ENCODE data around the gene PHEX.

DNA sequence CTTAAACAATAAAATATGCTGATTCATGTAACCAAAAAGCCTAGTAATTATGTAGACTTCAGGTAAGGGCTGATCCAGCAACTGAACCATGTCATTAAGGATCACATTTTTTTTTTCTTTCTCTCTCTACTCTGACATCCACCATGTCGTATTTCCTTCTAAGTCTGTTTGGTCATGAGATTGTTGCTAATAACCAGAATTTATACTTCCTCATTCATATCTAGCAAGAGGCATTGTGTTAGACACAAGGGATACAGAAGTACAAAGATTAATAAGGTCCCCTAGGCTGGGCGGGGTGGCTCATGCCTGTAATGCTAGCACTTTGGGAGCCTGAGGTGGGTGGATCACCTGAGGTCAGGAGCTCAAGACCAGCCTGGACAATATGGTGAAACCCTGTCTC lies 24.1 kb downstream of the PHEX start:
- no peak for TF ChIP-seq TAF1 (IDR thresholded peaks at IDR 0.05; ENCODE audit: borderline replicate concordance, insufficient read depth, low read length)
- TF ChIP-seq, protein P1, sequence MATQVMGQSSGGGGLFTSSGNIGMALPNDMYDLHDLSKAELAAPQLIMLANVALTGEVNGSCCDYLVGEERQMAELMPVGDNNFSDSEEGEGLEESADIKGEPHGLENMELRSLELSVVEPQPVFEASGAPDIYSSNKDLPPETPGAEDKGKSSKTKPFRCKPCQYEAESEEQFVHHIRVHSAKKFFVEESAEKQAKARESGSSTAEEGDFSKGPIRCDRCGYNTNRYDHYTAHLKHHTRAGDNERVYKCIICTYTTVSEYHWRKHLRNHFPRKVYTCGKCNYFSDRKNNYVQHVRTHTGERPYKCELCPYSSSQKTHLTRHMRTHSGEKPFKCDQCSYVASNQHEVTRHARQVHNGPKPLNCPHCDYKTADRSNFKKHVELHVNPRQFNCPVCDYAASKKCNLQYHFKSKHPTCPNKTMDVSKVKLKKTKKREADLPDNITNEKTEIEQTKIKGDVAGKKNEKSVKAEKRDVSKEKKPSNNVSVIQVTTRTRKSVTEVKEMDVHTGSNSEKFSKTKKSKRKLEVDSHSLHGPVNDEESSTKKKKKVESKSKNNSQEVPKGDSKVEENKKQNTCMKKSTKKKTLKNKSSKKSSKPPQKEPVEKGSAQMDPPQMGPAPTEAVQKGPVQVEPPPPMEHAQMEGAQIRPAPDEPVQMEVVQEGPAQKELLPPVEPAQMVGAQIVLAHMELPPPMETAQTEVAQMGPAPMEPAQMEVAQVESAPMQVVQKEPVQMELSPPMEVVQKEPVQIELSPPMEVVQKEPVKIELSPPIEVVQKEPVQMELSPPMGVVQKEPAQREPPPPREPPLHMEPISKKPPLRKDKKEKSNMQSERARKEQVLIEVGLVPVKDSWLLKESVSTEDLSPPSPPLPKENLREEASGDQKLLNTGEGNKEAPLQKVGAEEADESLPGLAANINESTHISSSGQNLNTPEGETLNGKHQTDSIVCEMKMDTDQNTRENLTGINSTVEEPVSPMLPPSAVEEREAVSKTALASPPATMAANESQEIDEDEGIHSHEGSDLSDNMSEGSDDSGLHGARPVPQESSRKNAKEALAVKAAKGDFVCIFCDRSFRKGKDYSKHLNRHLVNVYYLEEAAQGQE (IDR thresholded peaks at IDR 0.05; ENCODE audit: insufficient read depth in 1 of 2, low read depth in 2 of 2, low read length in 2 of 2), result no peak
- no peak for TF ChIP-seq POLR2AphosphoS5 (IDR thresholded peaks at IDR 0.05; ENCODE audit: low read depth, low read length)
- TF ChIP-seq FOXP2 (optimal IDR thresholded peaks at IDR 0.05; ENCODE audit: borderline replicate concordance, extremely low read depth, extremely low read length, insufficient read depth), result no peak
- TF ChIP-seq SIN3A (IDR thresholded peaks at IDR 0.05; ENCODE audit: borderline replicate concordance, insufficient read depth, low read length), result no peak
